ENCODE measurements around the gene ENDOG. TPM values are rescaled to one million over a fixed set of nuclear protein-coding genes. Genes with fewer than 3 reads are reported as not detected.
"Not testable (repeated sequence)": the region's sequence is repeated elsewhere in the genome, so short reads cannot be mapped to it uniquely, and the experiment has no call there.

Gene ENDOG
- total RNA-seq, 1 donor from 2014 or later, result 31.3 TPM

DNA sequence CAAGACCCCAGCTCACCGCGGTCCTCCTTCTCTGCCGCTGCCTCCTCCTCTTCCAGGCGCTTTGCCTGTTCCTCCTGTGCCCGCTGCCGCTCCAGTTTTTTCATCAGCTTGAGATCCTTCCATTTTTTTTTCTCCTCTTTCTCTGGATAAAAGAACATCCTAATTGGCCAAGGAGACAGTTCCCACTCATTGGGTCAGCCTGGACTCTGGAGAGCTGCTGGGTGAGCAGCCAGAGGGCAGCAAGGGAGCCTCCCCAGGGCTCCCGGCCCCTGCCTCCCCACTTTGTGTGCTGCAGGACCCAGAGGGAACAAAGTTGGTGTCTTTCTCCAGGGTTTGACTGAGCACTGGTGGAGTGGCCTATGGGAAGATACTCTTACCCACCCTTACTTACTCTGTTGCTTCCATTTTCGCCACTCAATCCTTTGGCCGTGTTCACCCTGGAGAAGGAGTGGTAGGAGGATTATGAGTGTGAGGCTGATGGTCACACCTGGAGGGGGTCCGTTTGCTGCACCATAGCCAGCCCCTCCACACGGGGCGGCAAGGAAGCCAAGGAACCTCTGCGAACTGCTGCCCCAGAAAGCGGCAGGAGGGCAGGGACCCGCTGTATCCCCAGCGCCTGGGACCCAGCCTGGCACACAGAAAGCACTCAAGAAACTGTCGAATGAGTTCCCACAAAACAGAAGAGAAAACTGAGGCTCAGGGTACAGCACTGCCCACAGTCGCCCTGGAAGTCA lies 10.6 kb downstream of the ENDOG start:
- no peak for DNase-seq (ENCODE audit: low read depth)

DNA sequence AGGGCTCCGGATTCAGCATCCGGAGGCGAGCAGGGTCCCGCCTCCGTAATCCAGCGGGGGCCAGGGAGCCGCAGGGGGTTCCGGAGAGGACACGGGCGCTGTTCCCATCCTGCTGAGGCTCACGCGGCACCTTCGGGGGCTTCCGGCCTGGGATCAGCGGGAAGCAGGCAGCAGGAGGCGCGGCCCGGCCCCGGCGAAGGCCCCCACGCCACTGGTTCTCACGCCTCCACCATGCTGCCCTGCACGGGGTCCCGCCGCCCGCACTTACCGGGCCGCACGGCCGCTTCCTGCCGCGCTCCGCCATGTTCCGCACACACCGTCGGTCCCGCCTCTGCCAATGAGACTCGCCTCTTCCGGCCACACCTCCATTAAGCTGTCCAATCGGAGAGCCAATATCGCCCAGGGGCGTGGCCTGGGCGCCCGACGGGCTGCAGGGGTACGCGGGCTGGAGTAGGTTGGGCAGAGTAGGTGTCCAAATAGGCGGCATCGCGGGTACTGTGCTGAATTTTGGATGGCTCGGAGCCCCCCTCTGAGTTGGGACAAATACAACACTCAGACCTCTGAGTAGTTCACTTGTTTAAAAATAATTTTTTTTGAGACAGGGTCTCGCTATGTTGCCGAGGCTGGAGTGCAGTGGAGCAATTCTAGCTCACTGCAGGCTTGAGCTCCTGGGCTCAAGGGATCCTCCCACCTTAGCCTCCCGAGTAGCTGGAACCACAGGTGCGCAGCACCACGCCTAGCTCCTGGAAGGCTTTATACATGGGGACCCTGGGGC lies 11.4 kb downstream of the ENDOG start, which contains the start of gene SPOUT1:
Gene SPOUT1, minus strand, starts transcription at position 318 of the 775 bp plus-strand sequence. Its CDS starts 14 bp downstream, at position 304.
- DNase-seq (ENCODE audit: low read depth), result peak; percentile 80

DNA sequence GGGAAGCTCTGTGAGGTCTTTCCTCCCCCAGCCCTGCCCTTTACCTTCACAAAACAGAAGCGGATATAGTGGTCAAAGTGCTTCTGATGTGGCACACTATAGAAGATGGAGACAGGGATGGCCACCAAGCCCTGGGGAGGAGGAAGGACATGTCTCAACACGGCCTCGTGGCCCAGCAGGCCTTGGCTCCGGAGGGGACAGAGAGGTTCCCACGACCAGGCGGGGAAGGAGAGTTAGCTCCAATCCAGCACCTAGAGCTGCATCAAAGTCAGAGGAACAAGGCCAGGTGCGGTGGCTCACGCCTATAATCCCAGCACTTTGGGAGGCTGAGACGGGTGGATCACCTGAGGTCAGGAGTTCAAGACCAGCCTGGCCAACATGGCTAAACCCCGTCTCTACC lies 15.4 kb downstream of the ENDOG start:
- no peak for DNase-seq (ENCODE audit: low read depth)

DNA sequence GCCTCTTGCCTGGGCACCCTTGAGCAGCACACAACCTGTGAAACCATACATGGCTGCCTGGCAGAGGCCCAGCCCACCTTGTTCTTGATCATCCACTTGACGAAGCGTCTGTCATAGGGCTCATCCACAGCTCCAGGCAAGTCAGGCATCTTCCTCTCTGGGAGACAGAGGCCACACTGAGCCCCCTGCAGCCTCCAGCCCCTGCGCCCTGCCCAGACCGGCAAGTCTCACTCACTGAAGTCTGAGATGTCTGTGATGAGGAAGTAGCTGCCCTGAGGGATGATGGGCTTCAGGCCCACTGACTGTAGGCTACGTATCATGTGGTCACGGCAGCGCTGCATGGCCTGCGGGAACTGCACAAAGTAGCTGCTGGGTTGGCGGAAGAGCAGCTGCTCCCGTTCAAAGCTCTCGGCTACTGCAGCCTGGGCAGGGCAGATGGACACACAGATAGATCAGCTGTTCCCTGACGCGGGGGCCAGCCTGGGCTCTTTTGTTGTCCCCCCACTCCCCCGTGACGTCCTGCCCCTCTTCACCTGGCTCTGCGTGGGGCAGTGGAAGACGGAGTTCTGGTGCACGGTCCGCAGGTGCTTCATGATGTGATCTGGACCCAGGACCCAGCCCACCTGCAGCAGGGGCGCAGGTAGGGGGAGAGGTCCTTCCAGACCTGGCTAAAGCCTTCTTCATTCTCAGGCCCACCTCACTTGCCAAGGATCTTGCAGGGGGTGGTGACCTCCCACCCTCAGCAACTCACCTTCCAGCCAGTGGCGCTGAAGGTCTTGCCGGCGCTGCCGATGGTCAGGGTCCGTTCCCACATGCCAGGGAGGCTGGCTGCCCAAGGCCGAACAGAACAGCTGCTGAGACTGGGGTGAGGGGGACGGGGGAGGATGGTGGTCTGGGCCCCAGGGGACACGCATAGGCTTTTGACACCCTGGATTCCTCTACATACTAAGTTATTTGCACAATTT lies 17.2 kb downstream of the ENDOG start:
- DNase-seq (ENCODE audit: low read depth), result no peak

DNA sequence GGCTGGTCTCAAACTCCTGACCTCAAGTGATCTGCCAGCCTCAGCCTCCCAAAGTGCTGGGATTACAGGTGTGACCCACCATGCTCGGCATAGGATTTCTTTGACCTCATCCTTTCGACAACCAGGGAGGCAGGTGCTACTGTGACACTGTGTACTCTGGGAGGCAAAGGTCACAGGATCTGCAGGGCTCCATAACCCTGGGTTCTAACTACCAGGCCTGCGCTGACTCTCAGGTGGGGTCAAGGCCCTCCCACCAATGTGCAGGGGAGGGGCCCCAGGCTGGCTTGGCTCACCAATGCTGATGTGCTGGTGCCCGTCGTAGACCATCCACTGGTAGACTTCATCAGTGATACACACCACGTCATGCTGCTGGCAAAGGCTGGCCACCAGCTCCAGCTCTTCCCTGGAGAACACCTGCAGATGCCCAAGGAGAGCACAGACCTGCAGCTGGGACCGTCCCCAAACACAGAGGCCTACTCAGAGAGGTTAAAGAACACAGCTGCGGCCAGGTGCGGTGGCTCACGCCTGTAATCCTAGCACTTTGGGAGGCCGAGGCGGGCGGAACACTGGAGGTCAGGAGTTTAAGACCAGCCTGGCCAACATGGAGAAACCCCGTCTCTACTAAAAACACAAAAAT lies 18.3 kb downstream of the ENDOG start:
- DNase-seq (ENCODE audit: low read depth), result no peak

DNA sequence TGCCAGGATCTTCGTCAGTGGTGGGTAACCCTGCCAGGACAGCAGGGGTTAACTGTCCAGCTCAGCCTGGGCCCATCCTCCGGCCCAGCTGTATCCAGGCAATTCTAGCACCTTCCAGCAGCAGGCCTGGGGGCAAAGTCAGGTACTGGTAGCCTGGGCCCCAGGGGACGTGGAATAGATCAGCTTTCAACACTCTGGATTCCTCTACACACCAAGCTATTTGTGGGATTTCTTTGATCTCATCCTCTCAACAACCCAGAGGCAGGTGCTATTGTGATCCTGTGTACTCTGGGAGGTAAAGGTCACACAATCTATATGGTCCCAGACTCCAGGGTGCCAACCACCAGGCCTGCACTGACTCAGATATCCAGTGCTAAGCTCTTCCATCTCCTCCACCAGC lies 20.0 kb downstream of the ENDOG start:
- DNase-seq (ENCODE audit: low read depth), result no peak

DNA sequence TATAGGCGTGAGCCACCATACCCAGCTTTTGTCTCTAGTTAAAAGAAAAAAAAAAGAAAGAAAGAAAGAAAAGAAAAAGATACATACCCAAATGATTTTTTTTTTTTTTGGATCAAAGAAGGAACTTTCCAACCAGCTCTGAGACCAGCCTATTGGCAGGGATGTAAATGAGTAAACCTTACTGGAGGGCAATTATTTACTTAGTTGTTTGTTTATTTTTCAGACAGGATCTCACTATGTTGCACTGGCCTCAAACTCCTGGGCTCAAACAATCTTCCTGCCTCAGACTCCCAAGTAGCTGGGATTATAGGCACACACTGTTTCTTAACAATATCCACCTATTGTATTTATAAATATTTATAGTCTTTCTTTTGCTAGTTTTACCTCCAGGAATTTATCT lies 22.2 kb downstream of the ENDOG start:
- DNase-seq (ENCODE audit: low read depth), result no peak

DNA sequence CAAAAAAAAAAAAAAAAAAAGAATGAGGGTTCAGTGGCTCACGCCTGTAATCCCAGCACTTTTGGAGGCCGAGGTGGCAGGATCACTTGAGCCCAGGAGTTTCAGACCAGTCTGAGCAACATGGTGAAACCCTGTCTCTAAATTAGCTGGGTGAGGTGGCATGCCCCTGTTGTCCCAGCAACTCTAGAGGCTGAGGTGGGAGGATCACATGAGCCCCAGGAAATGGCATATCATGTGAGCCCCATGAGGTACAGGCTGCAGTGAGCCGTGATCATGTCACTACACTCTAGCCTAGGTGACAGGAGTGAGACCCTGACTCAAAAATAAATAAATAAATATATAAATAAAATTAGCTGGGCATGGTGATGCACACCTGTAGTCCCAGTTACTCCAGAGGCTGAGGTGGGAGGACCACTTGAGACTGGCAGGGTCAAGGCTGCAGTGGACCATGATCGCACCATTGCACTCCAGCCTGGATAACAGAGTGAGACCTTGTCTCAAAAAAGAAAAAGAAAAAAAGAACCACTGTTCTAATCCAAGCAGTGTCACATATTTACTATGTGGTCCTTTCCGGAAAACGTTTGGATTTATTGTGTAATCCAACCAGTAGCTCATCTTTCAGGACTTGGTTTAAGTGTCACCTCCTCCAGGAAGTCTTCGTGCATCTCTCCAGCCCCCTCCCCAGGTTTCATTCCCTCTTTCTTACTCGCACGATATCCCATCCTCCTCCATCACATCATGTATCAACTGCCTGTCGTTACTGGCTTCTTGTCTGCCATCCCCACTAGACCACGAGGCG lies 23.6 kb downstream of the ENDOG start:
- no peak for DNase-seq (ENCODE audit: low read depth)

DNA sequence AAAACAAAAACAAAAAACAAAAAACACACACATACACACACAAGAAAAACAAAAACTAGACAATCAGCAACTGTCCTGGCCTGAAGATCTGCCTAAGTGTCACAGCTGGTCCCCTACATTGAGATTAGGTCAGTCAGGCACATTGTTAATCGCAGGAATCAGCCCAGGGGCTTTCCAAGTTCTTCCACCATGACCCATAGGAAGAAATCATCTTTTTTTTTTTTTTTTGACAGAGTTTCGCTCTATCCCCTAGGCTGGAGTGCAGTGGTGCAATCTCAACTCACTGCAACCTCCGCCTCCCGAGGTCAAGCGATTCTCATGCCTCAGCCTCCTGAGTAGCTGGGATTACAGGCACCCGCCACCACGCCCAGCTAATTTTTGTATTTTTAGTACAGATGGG lies 24.9 kb downstream of the ENDOG start:
- not testable (repeated sequence) for DNase-seq (ENCODE audit: low read depth)

DNA sequence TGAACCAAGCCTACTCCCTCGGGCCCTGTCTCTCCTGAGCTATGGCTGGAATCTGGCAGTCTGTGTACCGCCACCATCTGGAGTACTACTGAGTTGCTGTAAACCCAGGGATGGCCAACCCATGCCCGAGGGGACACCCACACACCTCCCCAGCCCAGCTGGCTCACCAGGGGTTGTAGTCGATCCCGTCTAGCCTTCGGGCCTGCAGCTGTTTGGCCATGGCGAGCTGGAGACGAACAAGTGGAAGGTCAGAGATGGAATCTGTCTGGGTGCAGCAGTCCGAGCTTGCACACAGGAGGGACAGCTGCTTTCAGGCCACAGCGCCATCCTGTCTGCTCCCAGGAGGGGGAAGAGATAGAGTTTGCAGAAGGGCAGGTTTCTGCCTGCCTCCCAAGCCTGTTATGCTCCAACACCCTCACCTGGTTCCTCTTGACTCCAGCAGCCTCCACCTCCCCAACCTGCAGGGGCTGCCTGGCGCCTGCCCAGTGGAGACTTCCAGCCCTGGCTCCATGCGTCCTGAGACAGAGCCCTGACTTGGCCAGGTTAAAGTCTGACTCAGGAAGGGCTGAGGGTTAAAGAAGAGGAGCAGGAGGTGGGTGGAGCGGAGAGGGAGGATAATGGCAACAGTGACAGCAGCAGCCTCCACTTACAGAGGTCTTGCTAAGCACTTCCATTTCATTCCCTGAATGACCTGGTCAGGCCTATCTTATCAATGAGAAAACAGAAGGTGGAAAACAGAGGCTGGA lies 27.1 kb downstream of the ENDOG start:
- peak; percentile 15 for DNase-seq (ENCODE audit: low read depth)

DNA sequence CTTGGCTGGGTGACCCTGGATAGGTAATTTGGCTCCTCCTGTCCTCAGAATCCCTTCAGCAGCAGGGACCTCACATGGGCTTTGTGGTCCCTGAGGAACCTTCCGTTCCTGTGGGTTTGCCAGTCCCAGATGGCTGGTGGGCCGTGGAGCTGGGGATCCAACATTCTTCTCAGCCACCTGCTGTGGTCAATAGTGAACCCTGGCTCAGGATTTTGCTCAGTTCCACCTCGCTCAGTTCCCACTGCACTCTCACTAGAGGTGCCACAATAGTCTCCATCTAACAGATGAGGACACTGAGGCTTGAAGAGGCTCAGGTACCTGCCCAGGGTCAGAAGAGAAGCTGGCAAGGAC lies 28.4 kb downstream of the ENDOG start:
- DNase-seq (ENCODE audit: low read depth), result no peak

DNA sequence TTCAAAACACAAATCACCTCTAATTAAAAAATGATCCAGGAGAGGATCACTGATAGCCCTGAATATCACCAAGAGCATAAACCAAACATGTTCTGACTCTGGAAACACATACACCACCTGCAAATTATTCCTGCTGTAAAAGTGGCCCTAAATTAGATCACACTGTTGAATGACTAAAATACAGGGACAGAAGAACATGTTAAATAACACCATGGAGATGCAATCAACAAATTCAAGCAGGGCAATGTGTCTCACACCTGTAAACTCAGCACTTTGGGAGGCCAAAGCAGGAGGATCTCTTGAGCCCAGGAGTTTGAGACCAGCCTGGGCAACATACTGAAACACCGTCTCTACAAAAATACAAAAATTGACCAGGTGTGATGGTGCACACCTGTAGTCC lies 29.5 kb downstream of the ENDOG start:
- no peak for DNase-seq (ENCODE audit: low read depth)

DNA sequence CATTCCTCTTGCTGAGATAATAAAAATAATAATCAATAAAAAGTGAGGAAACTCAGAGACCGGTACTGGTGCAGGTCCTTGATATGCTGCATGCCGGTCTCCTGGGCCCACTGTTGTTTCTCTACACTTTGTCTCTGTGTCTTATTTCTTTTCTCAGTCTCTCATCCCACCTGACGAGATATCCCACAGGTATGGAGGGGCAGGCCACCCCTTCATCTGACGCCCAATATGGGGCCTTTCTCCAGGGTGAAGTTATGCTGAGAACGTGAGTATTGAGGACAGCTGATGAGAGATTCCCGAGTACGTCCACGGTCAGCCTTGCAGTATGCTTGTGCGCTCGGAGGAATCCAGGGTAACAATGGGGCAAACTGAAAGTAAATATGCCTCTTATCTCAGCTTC lies 32.7 kb downstream of the ENDOG start:
- DNase-seq (ENCODE audit: low read depth), result not testable (repeated sequence)

DNA sequence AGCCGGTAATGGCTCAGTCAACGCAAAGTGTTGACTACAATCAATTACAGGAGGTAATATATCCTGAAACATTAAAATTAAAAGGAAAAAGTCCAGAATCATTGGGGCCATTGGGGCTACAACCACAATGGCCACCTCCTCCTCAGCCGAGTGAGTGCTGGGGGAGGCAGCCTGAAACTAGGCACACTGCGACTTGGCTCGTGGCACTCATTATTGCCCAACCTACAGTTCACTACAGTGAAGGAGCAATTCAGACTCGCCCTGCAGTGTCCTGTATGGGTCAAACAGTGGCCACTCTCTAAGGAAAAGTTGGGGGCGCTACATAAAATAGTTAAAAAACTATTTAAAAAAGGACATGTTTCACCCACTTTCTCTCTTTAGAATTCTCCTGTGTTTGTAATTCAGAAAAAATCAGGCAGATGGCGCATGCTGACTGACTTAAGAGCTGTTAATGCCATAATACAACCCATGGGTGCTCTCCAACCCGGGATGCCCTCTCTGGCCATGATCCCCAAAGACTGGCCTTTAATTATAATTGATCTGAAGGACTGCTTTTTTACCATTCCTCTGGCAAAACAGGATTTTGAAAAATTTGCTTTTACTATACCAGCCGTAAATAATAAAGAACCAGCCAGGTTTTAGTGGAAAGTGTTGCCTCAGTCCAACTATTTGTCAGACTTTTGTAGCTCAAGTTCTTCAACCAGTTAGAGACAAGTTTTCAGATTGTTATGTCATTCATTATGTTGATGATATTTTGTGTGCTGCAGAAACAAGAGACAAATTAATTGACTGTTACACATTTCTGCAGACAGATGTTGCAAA lies 33.7 kb downstream of the ENDOG start:
- peak; percentile 45 for DNase-seq (ENCODE audit: low read depth)

DNA sequence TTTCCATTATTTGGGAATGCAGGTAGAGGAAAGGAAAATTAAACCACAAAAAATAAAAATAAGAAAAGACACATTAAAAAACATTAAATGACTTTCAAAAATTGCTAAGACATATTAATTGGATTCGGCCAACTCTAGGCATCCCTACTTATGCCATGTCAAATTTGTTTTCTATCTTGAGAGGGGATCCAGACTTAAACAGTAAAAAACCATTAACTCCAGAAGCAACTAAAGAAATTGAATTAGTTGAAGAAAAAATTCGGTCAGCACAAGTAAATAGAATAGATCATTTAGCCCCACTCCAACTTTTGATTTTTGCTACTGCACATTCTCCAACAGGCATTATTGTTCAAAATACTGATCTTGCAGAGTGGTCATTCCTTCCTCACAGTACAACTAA lies 34.3 kb downstream of the ENDOG start:
- not testable (repeated sequence) for DNase-seq (ENCODE audit: low read depth)

DNA sequence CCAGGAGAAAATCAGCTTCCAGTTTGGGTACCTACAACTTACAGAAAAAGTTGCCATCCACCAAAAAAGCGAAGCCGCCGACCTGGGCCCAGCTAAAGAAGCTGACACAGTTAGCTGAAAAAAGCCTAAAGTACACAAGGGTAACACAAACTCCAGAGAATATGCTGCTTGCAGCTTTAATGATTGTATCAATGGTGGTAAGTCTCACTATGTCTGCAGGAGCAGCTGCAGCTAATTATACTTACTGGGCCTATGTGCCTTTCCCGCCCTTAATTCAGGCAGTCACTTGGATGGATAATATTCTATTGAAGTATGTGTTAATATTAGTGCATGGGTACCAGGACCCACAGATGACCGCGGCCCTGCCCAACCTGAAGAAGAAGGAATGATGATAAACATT lies 36.2 kb downstream of the ENDOG start:
- DNase-seq (ENCODE audit: low read depth), result not testable (repeated sequence)

DNA sequence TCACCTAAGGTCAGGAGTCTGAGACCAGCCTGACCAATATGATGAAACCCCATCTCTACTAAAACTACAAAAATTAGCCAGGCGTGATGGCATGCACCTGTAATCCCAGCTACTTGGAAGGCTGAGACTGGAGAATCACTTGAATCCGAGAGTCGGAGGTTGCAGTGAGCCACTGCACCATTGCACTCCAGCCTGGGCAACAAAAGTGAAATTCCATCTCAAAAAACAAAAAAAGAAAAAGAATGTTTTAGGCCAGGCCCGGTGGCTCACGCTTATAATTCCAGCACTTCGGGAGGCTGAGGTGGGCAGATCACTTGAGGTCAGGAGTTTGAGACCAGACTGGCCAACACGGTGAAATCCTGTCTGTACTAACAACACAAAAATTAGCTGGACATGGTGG lies 40.2 kb downstream of the ENDOG start:
- DNase-seq (ENCODE audit: low read depth), result not testable (repeated sequence)

DNA sequence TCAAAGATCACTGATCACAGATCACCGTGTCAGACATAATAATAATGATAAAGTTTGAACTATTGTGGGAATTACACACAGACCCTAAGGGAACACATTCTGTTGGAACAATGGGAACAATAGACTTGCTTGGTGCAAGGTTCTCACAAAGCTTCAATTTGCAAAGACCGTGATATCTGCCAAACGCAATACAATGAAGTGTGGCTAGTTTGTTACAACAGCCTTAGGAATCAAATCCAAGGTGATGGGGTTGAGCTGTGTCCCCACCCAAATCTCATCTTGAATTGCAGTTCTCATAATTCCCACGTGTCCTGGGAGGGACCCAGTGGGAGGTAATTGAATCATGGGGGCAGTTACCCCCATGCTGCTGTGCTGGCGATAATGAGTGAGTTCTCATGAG lies 42.6 kb downstream of the ENDOG start:
- no peak for DNase-seq (ENCODE audit: low read depth)

DNA sequence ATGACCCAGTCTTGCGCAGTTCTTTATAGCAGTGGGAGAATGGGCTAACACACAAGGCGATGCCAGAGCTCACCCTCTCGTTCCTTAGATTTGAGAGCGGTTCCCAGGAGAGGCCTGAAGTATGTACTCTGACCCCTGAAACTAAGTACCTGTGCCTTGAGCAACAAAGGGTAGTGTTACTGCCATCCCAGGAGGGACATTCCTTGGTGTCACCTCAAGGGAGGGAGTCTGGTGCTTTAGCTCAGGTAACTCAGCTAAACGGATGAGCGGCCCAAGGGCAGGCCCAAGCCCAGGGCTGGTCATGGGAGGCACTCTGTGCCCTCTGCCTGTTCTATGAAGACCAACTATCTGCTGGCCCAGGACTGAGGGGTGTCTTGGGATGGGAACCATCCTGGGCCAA lies 43.2 kb downstream of the ENDOG start:
- DNase-seq (ENCODE audit: low read depth), result no peak

Data from renal cortical epithelial cell (primary cell).